HG03159 (cell line): ENCODE results near the gene OR2T8.
A peak's percentile ranks its signal among the peaks of the same experiment; 100 is the strongest.

Experiments used
- ATAC-seq: cut with Tn5 transposase; IDR thresholded peaks from one replicate; pipeline ENCODE4 v1.9.1; 2021; ENCODE audit warnings: mild to moderate bottlenecking, moderate library complexity; ENCODE audit not compliant: unreplicated experiment

The OR2T8 gene

DNA sequence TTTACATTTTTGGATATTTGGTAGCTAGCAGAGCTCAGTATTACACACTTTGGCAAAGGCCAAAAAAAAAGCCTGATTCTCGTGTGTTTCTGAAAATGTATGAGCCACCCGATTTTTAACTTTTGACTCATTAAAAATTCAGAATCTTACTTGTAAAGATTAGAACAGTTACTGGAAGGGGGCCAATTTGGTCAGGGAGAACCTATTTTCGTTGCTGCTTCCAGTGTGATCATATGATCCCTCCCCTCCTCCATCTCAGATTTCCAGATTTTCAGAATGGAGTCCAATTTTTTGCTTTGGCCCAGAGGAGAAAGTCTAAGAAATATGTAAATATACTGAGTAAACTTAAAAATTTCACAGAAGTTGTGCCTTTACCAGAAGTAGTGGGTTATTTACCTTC lies 41.7 kb downstream of the OR2T8 start:
- no peak for ATAC-seq

DNA sequence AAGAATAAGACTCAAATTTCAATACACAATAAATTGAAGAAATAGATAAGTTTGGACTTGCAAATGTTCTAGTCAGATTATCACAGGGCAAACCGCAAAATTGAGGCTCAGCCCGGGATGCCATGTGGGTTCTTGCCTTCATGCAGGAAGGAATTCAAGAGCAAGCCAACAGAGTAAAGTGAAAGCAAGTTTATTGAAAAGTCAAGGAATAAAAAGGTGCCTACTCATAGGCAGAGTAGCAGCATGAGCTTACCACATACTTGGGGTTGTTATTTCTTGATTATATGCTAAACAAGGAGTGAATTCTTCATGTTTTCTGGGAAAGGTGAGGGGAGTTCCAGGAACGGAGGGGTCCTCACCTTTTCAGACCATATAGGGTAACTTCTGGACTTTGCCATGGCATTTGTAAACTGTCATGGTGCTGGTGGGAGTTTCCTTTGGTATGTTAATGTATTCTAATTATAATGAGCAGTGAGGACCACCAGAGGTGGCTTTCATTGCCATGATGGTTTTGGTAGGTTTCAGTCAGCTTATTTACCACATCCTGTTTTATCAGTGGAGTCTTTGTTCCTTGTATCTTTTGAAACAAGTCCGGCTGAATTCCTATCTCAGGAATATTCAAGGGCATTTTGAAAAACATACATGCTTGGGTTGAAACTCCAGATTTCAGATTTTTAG lies 43.0 kb downstream of the OR2T8 start:
- ATAC-seq, result no peak

DNA sequence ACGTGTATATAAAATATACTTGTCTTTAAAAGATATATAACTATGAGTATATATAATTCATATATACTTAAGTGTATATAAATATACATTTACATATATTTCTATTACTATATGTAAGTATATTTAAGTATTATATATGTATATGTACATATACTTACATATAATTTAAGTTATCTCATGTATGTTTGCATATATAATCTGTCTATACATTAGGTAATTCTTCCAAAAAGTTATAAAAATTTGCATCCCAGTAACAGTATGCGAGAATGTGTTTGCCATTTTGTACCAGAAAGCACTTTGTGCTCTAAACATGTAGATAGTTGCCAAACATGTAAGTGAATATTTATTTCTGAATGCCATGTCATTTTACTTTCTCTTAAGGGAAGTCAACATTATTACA lies 44.9 kb downstream of the OR2T8 start, which contains the start of gene OR2AK2:
Gene OR2AK2, plus strand, starts transcription at position 301 of the 400 bp plus-strand sequence. CDS start 144 bp downstream, outside the sequence.
- no peak for ATAC-seq

DNA sequence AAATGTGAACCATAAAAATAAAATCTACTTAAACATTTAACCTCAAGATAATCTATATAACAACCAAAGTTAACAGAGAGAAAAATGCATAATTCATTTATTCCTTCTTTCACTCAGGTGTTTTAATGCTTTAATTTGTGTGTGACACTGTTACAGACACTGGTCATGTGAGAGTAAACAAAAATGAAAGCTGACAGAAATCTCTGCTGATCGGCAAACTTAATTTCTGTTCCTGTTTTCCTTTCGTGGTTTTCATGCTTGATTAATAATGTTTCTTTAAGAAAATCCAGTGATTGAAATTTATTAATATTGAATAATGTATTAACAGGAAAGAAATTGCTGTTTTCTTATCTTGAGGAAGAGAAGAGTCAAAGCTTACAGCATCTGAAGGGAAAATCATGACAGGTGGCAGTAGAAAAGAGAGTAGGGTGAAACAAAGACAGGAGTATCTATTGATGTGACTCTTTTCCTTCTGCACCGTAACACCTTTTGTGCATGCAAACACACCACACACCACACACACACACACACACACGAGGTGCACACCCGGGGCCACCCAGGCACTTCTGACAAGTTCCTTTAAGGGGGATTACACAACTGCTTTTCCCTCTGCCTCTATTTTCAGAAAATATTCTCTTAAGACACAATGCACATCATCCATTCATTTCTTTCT lies 46.6 kb downstream of the OR2T8 start:
- ATAC-seq, result peak; percentile 91
